ENCODE data around the gene SHQ1.

- TF ChIP-seq POLR2AphosphoS5 (IDR thresholded peaks at IDR 0.05; ENCODE audit: low read depth, low read length), result no peak
- no peak for TF ChIP-seq TAF1 (IDR thresholded peaks at IDR 0.05; ENCODE audit: borderline replicate concordance, low read depth, low read length)
Measured at GRCh38 chr3:72804361-72804760, 43.9 kb downstream of the SHQ1 start.

All from GM12892 (cell line).